ENCODE results near the gene MAP3K9. TPM values are rescaled to one million over a fixed set of nuclear protein-coding genes. Genes with fewer than 3 reads are reported as not detected.

MAP3K9 gene
- total and polyA plus RNA-seq, 10 of the 15 experiments (the other 5 are each of a cell fraction or from before 2014, with no cell fraction given), result 0.48 to 7.9 (median 2.9) TPM

DNA sequence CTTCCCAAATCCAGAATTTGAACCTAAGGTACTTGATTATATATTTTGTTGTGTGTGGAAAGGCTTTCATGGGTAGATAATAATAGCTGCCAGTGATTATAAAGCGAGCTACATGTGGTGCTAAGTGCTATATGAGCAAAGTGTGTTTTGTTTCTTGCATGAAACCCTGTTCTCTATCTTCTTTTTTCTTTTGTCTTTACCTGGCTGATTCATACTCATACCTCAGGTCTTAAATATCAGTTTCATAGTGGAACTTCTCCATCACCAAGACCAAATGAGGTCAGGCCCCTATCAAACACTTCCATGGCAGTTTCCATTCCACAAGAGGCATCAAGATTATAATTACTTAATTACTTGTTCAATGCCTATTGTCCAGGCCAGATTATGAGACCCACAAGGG, 6.9 kb downstream of the MAP3K9 start:
- ChIA-PET CTCF (no interaction called here), RAD21 (ENCODE audit: unreplicated experiment) (interaction anchor here (0.7 kb wide), 1 partner anchor 134 kb away, joined by 3 read pairs; no protein-coding TSS in a partner anchor), POLR2A (interaction anchor here (0.5 kb wide), 1 partner anchor 19 kb away, joined by 3 read pairs; no protein-coding TSS in a partner anchor), SMC1A (ENCODE audit: uncharacterized antibody, unreplicated experiment) (no interaction called here)
- 0 out of 2 replicates have a peak overlapping the region, but pooled peaks have one; percentile 17 for H3K27ac ChIP-seq (ENCODE audit: control insufficient read depth, insufficient read depth)
- H3K4me2 ChIP-seq (ENCODE audit: control insufficient read depth, insufficient read depth), result peak overlapping the region; percentile 36
- H3K4me3 ChIP-seq, result no peak overlapping the region
- peak; percentile 47 for ATAC-seq
- WGBS (ENCODE audit: insufficient coverage, insufficient replicate concordance, low lambda C conversion rate, missing lambda C conversion rate), result 20% methylated on average over 1 of the region's 1 CpG
- no peaks in the 10 kb centered on the region for H3K27me3 ChIP-seq (replicated peaks in 1 of 2; ENCODE audit: control insufficient read depth in 2 of 2, insufficient read depth in 2 of 2, low read length in 1 of 2)
- intact Hi-C loops (cut with micrococcal nuclease; ENCODE audit: unreplicated experiment), result loop anchor here (5.0 kb wide), 1 partner anchor 200 kb away; the partner anchor contains the start of gene MED6
- no peak for FAIRE-seq
- H2AFZ ChIP-seq (ENCODE audit: control insufficient read depth, low read depth, low read length), result no peak overlapping the region
- no peak for DNase-seq (ENCODE audit: low read depth, low spot score)
- peaks cover 31% of the 10 kb centered on the region for H3K4me1 ChIP-seq (ENCODE audit: control insufficient read depth, insufficient read depth, low read length)
- no TSS peak for BruUV-seq (replicated peaks)
- H3K79me2 ChIP-seq (ENCODE audit: control insufficient read depth, insufficient read depth, low read length), result peaks cover 3% of the 10 kb centered on the region
- no peaks in the 10 kb centered on the region for H3K9me3 ChIP-seq (replicated peaks; ENCODE audit: control insufficient read depth, insufficient read depth, low read length)
- peaks cover 0 to 13% of the 10 kb centered on the region in 2 experiments; a peak in 3 of 4 replicates for H3K36me3 ChIP-seq (ENCODE audit: control insufficient read depth in 2 of 2, insufficient read depth in 2 of 2, low read length in 1 of 2)
- no peak overlapping the region for H3K9ac ChIP-seq (ENCODE audit: control insufficient read depth, insufficient read depth, low read length)
- in situ Hi-C loops (cut with MboI), result no loop called here
- peaks cover 3% of the 10 kb centered on the region; the same call in 1 of the 2 replicates for H4K20me1 ChIP-seq (ENCODE audit: control insufficient read depth, insufficient read depth)
- TF ChIP-seq, protein P1, sequence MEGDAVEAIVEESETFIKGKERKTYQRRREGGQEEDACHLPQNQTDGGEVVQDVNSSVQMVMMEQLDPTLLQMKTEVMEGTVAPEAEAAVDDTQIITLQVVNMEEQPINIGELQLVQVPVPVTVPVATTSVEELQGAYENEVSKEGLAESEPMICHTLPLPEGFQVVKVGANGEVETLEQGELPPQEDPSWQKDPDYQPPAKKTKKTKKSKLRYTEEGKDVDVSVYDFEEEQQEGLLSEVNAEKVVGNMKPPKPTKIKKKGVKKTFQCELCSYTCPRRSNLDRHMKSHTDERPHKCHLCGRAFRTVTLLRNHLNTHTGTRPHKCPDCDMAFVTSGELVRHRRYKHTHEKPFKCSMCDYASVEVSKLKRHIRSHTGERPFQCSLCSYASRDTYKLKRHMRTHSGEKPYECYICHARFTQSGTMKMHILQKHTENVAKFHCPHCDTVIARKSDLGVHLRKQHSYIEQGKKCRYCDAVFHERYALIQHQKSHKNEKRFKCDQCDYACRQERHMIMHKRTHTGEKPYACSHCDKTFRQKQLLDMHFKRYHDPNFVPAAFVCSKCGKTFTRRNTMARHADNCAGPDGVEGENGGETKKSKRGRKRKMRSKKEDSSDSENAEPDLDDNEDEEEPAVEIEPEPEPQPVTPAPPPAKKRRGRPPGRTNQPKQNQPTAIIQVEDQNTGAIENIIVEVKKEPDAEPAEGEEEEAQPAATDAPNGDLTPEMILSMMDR (IDR thresholded peaks at IDR 0.05 in 2 of 3, conservative IDR thresholded peaks at IDR 0.05 in 1 of 3; ENCODE audit: control insufficient read depth in 2 of 3, extremely low read depth in 1 of 3, insufficient read depth in 1 of 3, low read depth in 3 of 3, low read length in 3 of 3), result no peak
- no peak for TF ChIP-seq LARP7 (IDR thresholded peaks at IDR 0.05)
- TF ChIP-seq, protein P2, sequence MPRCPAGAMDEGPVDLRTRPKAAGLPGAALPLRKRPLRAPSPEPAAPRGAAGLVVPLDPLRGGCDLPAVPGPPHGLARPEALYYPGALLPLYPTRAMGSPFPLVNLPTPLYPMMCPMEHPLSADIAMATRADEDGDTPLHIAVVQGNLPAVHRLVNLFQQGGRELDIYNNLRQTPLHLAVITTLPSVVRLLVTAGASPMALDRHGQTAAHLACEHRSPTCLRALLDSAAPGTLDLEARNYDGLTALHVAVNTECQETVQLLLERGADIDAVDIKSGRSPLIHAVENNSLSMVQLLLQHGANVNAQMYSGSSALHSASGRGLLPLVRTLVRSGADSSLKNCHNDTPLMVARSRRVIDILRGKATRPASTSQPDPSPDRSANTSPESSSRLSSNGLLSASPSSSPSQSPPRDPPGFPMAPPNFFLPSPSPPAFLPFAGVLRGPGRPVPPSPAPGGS (IDR thresholded peaks at IDR 0.05; ENCODE audit: borderline replicate concordance, insufficient read depth, low read depth, low read length, poor library complexity, severe bottlenecking), result no peak
- no peak for TF ChIP-seq ZNF24 (IDR thresholded peaks at IDR 0.05)
- TF ChIP-seq, protein P3, sequence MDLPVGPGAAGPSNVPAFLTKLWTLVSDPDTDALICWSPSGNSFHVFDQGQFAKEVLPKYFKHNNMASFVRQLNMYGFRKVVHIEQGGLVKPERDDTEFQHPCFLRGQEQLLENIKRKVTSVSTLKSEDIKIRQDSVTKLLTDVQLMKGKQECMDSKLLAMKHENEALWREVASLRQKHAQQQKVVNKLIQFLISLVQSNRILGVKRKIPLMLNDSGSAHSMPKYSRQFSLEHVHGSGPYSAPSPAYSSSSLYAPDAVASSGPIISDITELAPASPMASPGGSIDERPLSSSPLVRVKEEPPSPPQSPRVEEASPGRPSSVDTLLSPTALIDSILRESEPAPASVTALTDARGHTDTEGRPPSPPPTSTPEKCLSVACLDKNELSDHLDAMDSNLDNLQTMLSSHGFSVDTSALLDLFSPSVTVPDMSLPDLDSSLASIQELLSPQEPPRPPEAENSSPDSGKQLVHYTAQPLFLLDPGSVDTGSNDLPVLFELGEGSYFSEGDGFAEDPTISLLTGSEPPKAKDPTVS (IDR thresholded peaks at IDR 0.05; ENCODE audit: low read depth, low read length), result no peak
- TF ChIP-seq, protein P4, sequence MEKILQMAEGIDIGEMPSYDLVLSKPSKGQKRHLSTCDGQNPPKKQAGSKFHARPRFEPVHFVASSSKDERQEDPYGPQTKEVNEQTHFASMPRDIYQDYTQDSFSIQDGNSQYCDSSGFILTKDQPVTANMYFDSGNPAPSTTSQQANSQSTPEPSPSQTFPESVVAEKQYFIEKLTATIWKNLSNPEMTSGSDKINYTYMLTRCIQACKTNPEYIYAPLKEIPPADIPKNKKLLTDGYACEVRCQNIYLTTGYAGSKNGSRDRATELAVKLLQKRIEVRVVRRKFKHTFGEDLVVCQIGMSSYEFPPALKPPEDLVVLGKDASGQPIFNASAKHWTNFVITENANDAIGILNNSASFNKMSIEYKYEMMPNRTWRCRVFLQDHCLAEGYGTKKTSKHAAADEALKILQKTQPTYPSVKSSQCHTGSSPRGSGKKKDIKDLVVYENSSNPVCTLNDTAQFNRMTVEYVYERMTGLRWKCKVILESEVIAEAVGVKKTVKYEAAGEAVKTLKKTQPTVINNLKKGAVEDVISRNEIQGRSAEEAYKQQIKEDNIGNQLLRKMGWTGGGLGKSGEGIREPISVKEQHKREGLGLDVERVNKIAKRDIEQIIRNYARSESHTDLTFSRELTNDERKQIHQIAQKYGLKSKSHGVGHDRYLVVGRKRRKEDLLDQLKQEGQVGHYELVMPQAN (conservative IDR thresholded peaks at IDR 0.05), result no peak
- no peak for TF ChIP-seq EZH2 (IDR thresholded peaks at IDR 0.05; ENCODE audit: borderline replicate concordance, control insufficient read depth, low read depth, low read length)
- no peak for TF ChIP-seq POU2F2 (IDR thresholded peaks at IDR 0.05; ENCODE audit: borderline replicate concordance, low read depth, low read length)
- TF ChIP-seq, protein P5, sequence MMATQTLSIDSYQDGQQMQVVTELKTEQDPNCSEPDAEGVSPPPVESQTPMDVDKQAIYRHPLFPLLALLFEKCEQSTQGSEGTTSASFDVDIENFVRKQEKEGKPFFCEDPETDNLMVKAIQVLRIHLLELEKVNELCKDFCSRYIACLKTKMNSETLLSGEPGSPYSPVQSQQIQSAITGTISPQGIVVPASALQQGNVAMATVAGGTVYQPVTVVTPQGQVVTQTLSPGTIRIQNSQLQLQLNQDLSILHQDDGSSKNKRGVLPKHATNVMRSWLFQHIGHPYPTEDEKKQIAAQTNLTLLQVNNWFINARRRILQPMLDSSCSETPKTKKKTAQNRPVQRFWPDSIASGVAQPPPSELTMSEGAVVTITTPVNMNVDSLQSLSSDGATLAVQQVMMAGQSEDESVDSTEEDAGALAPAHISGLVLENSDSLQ (IDR thresholded peaks at IDR 0.05), result no peak
- no peak for TF ChIP-seq EED (IDR thresholded peaks at IDR 0.05; ENCODE audit: low read depth)
- no peak for TF ChIP-seq STAT3 (IDR thresholded peaks at IDR 0.05; ENCODE audit: low read depth, low read length)
- no peak for TF ChIP-seq TCF12 (IDR thresholded peaks at IDR 0.05; ENCODE audit: low read depth, low read length)
- TF ChIP-seq HDGF (IDR thresholded peaks at IDR 0.05), result no peak
- TF ChIP-seq NFYA (IDR thresholded peaks at IDR 0.05; ENCODE audit: borderline replicate concordance, low read depth, low read length), result no peak
- TF ChIP-seq NRF1 (conservative IDR thresholded peaks at IDR 0.05; ENCODE audit: low read depth, low read length), result no peak
- no peak for TF ChIP-seq RBBP5 (conservative IDR thresholded peaks at IDR 0.05)
